Cardiac septum (tissue), 1 donor: ENCODE measurements around the gene DDX31. TPM values are rescaled to one million over a fixed set of nuclear protein-coding genes. Genes with fewer than 3 reads are reported as not detected.

ENCODE experiments used
- DNase-seq: peaks from one replicate; pipeline ENCODE4 v3.0.0-alpha.2; 2020; ENCODE audit warnings: low spot score
- intact Hi-C: fragments of 100-400 bp; cut with DNase I; formaldehyde crosslinking; loops from one replicate; pipeline ENCODE4 v1.14.0; 2022
- total RNA-seq: library from RNA; stranded (reverse); fragmentation: NEBNext Ultra II Directional; extraction: Animal tissue kit (Norgen Biotek cat#: 25700); gene quantifications from one replicate; pipeline ENCODE4 v1.2.1, GENCODE V29; 2021
- donor health status: DM: no; HTN: no; CAD: no.

The DDX31 gene
- total RNA-seq, 1 donor from 2014 or later: 5.7 TPM

- intact Hi-C loops: loop anchor here (10.0 kb wide), 1 partner anchor 275 kb away; the partner anchor contains the start of gene TTF1
- no peak for DNase-seq
Measured at GRCh38 chr9:132679946-132680625, 10.3 kb upstream of the DDX31 start.

DNA sequence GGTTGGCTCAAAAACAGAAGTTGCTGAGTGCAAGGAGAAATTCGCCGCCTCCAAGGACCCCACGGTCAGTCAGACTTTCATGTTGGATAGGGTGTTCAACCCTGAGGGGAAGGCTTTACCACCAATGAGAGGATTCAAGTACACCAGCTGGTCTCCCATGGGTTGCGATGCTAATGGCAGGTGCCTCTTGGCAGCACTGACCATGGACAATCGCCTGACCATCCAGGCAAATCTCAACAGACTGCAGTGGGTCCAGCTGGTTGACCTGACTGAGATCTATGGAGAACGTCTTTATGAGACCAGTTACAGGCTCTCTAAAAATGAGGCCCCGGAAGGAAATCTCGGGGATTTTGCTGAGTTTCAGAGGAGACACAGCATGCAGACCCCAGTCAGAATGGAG, 8.2 kb upstream of the DDX31 start:
- intact Hi-C loops: loop anchor here (10.0 kb wide), 1 partner anchor 273 kb away; the partner anchor contains the start of gene TTF1

DNA sequence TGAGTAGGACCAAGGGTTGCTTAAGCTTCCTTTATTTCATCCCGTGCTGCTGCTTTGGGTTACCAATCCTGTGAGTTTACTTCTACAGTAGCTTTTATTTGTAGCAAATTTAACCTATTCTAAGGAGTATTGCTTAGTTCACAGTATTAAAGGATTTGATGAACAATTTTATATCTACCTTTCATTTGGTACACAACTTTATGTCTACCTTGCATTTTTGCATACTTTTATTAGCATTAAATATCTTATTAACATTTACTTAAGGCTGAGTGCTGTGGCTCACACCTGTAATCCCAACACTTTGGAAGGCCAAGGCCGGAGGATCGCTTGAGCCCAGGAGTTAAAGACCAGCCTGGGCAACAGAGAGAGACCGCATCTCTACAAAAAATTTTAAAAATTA, 4.7 kb upstream of the DDX31 start:
- DNase-seq: no peak
- intact Hi-C loops: loop anchor here (5.0 to 10.0 kb wide), 2 partner anchors 203 to 270 kb away; partner anchors contain the start of genes AK8, SPACA9 and TTF1

More for the DNA sequence above, 8.2 kb upstream of the DDX31 start:
- DNase-seq: no peak

DNA sequence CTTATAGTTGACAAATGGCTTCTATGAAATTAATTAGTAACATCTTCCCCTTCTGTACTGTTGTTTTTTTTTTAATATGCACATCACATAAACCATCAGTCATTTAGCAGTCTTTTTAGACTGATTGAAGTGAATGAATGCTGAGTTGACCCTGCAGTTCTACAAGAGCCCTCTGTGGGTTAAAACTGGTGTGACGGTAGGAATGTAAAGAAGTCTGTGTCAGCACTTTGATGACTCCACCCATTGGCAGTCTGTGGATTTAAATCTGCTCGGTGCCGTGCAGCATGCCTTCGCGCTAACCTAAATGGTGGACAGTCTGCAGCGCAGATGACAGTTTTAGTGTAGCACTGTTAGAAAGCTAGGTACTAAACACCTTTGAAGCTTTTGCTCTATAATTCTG, 3.6 kb upstream of the DDX31 start:
- intact Hi-C loops: loop anchor here (5.0 to 10.0 kb wide), 2 partner anchors 204 to 269 kb away; partner anchors contain the start of genes AK8, SPACA9 and TTF1
- DNase-seq: no peak

- intact Hi-C loops: loop anchor here (5.0 to 10.0 kb wide), 2 partner anchors 205 to 268 kb away; partner anchors contain the start of genes AK8, SPACA9 and TTF1
Measured at GRCh38 chr9:132672413-132672690, 2.6 kb upstream of the DDX31 start.

DNA sequence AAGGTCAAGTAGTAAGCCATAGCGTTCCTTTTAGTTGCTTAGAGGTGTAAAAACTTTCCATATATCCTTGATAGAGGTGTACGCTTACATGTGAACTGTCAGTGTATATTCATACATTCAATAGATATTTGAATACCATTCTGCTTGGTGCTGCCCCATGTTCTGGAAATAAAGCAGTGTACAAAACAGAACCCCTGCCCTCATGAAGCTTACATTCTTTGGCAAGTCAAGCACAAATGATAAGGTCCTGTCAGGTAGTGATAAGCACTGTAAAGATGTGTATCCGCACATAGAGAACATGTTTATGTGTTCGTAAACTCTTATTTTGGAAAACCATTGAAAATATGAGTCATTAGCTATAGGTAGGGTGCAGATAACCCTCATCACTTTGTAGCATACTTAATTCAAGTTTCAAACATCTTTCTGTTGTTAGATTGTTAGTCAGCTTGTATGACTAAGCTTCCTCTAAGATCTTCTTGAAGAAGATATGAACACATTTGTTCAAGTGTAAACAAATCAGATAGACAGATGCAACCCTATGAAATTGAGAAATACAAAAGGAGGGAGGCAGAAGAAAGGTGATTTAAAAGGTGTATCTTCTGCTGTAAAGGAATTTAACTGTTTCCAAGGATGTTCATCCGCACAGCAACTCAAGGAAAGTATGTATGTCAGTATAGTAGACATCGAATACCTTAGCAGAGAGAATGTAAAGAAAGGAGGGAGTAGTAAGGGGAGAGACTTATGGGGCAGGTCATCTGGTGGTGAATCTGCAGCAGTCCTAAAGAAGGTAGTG, 2.0 kb upstream of the DDX31 start:
- intact Hi-C loops: loop anchor here (5.0 to 10.0 kb wide), 2 partner anchors 205 to 267 kb away; partner anchors contain the start of genes AK8, SPACA9 and TTF1
- DNase-seq: no peak

More at GRCh38 chr9:132672413-132672690, 2.6 kb upstream of the DDX31 start:
- no peak for DNase-seq

DNA sequence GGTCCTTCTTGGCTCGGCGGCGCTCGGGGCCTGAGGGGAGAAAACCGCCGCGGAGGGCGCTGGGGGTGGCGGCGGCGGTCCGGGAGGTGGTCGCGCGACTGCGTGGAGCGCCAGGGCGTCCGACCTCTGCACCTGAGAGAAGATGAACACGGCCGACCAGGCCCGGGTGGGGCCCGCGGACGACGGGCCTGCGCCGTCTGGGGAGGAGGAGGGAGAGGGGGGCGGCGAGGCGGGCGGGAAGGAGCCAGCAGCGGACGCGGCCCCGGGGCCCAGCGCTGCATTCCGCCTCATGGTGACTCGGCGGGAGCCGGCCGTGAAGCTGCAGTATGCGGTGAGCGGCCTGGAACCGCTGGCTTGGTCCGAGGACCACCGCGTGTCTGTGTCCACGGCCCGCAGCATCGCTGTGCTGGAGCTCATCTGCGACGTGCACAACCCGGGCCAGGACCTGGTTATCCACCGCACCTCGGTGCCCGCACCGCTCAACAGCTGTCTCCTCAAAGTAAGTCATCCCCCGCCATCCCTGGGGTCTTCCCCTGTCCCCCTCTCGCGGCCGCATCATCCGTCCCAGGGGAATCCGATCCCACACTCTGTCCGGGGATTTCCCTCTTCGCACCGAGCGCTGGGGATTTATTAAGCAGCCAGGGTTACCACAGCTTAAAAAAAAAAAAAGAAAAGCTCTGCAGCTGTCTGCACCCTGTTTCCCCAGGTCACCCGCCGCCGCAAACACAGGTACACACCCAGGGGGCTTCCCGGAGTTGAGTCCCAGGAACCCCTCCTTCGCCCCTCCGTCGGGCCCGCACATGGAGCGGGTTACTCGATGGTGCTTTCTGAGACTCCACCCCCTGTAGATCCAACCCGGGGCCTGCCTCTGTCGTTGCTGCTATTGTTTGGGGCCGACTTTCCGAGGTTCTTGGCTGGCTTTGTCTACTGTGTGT, 941 bp upstream of the DDX31 start, which contains the start of gene GTF3C4:
GTF3C4 (plus strand) TSS at position 8 of the 935 bp plus-strand sequence; CDS start at position 143, 135 bp downstream.
- no peak for DNase-seq
- intact Hi-C loops: loop anchor here (5.0 to 10.0 kb wide), 2 partner anchors 207 to 266 kb away; partner anchors contain the start of genes AK8, SPACA9 and TTF1

DNA sequence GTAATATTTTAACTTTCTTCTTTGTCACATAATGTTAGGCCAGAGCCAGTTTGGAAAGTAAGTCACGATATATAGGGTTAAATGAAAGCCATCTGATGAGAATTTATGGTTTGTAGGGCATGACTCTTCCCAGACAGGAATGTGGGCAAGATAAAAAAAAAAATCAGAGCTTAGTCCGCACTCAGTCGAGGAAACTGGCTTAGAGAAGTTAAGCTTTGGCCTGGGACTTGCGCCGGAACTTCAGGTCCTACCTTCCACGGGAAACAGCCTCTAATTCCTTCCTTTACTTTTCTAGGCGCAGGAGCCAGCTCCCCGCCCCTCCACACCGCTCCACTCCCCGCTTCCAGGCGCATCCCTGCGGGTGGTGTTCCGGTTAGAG, 475 bp downstream of the DDX31 start:
- DNase-seq: no peak

GRCh38 chr9:132663851-132664250, 5.9 kb downstream of the DDX31 start:
- no peak for DNase-seq
- intact Hi-C loops: no loop called here

More for the DNA sequence above, 475 bp downstream of the DDX31 start:
- intact Hi-C loops: no loop called here

GRCh38 chr9:132663117-132663516, 6.7 kb downstream of the DDX31 start:
- intact Hi-C loops: no loop called here

DNA sequence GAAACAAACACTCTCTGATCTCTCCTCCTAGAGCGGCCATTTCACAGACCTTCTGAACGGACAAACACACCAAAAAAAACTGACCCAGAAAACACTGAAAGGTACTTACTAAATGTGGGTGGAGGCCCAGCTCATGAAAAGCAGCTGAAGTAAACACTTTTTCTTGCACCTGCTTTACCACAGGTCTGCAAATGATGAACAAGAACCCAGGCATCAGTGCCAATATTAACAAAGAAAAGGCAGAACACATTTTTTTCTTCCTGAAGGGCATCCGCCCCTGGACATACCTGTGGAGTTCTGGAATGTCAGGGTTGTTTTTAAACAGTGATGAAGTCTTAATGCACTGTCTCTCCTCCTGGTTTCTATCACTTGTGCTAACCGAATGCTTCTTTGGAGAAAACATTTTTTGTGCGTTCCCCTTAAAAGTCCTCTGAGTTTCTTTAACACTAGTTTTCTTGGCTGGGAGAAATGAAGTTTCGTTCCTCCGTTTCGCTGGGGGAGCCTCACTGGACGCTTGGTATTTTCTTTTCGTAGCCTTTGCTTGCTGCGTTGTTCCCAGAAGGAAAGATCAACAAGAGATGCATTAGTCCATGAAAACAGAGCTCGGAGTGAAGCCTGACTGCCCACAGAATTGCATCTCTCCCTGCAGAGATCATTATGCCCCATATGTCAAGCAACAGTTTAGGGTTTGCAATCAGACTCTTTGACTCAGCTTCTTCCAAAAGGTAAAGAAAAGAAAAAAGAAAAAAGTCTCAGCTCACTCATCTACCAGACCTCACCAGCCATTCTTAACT, 7.4 kb downstream of the DDX31 start:
- intact Hi-C loops: no loop called here
- no peak for DNase-seq

More at GRCh38 chr9:132663117-132663516, 6.7 kb downstream of the DDX31 start:
- no peak for DNase-seq

- intact Hi-C loops: no loop called here
- no peak for DNase-seq
Measured at GRCh38 chr9:132656299-132656698, 13.5 kb downstream of the DDX31 start.

GRCh38 chr9:132651259-132651658, 18.5 kb downstream of the DDX31 start:
- no peak for DNase-seq
- intact Hi-C loops: no loop called here

DNA sequence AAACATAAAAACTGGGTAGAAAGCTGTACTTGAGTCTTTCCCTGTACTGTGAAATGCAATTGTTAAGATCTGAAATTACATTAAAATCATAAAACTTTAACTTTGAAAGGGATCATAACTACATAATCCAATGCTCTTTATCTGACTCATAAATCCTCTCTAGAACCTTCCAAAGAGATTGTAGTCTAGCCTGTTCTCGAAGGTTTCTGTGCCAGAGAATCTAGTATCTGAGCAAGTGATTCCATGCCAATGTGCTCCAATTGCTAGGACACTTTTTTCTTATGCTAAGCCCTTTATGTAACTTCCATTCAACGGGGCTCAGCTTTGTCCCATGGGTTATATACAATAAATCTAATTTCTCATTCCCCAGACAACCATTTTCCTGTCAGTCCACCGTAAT, 21.1 kb downstream of the DDX31 start:
- intact Hi-C loops: no loop called here

DNA sequence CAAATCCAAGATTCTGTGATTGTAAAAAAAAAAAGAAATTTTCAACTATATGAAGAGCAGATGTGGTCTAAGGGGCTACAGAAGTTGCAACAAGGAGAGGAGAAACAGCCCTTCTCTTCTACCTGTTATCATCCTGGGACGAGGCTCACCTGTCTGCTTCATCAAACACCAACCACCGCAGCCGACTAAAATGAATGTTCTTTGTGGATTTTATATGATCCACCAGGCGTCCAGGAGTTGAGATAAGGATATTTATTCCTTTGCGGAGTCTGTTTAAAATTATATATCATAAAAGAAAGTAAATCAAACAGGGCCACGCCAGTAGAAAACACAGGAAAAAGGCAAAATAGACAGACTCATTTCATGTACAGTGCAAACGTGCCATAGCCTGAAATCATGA, 21.5 kb downstream of the DDX31 start:
- no peak for DNase-seq
- intact Hi-C loops: no loop called here

More for the DNA sequence above, 21.1 kb downstream of the DDX31 start:
- DNase-seq: no peak

DNA sequence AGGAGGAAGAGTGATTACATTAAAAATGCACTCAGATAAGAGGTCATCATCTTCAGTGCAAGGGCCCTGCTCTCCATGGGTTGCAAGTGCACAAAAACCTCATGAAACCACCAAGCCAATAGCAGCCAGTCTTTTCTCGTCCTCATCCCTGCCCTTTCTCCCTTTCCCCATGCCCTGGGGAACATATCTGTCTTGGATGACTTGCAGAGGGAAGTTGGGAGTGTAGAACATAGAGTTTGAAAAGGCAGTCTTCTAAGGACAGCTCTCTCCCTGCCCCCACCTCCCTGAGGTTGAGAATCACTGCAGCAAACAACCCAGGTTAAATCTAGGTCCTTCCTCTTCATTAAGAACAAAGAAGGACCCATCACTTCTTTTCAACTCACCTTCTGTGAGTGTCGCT, 22.0 kb downstream of the DDX31 start:
- intact Hi-C loops: no loop called here
- no peak for DNase-seq

DNA sequence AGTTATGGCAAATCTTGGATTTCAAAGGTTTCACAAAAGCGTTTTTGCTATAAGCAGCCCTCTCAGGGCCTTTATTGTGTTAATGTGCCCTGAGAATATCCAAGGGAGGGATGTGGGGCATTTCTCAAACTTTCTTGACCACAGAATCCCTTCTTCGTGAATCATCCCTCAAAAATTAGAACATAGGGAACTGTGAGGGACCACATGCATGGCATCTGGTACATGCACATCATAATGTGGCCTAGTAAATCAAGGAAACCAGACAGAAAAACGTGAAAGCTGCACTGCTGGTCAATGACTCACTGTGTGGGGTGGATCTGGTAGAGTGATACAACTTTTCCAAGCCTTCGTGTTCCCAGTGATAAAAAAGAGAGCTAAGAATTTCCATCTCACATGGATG, 22.4 kb downstream of the DDX31 start:
- intact Hi-C loops: no loop called here

GRCh38 chr9:132646726-132647125, 23.1 kb downstream of the DDX31 start:
- DNase-seq: no peak
- intact Hi-C loops: no loop called here

More for the DNA sequence above, 22.4 kb downstream of the DDX31 start:
- DNase-seq: no peak

GRCh38 chr9:132645711-132646110, 24.1 kb downstream of the DDX31 start:
- intact Hi-C loops: no loop called here
- DNase-seq: no peak
